ENCODE results near the gene CDYL2. TPM values are rescaled to one million over a fixed set of nuclear protein-coding genes. Genes with fewer than 3 reads are reported as not detected.

CDYL2 gene
- total and polyA plus RNA-seq, 4 donors, result 8.5 to 15.9 (median 11.7) TPM

GRCh38 chr16:80766798-80767197 lies 37.6 kb downstream of the CDYL2 start:
- no peak overlapping the region for H3K27ac ChIP-seq (ENCODE audit: low read depth, low read length)
- DNase-seq (ENCODE audit: low read depth in 4 of 6, low spot score in 6 of 6), result no peak
- peaks cover 14% of the 10 kb centered on the region for H3K9me3 ChIP-seq (ENCODE audit: control insufficient read depth, insufficient read depth, low read length)
- WGBS (ENCODE audit: insufficient coverage), result no CpG with 5 or more reads among the region's 1 CpG
- no peaks in the 10 kb centered on the region for H3K36me3 ChIP-seq (ENCODE audit: control insufficient read depth, insufficient read depth, low read length)
- H3K4me1 ChIP-seq (ENCODE audit: control insufficient read depth, insufficient read depth, low read length), result no peaks in the 10 kb centered on the region
- no peaks in the 10 kb centered on the region for H3K27me3 ChIP-seq (ENCODE audit: control insufficient read depth, insufficient read depth, low read length)
- no peak overlapping the region for H3K4me3 ChIP-seq (ENCODE audit: low read depth, low read length)

GRCh38 chr16:80759419-80760162 lies 44.8 kb downstream of the CDYL2 start:
- WGBS (ENCODE audit: insufficient coverage), result 89% methylated on average over 3 of the region's 6 CpGs

GRCh38 chr16:80754476-80754875 lies 49.9 kb downstream of the CDYL2 start:
- 100% methylated on average over 3 of the region's 5 CpGs for WGBS (ENCODE audit: insufficient coverage)
- H3K27me3 ChIP-seq (ENCODE audit: control insufficient read depth, insufficient read depth, low read length), result no peaks in the 10 kb centered on the region

More at GRCh38 chr16:80759419-80760162, 44.8 kb downstream of the CDYL2 start:
- Histone ChIP-seq H3K27me3 (ENCODE audit: control insufficient read depth, insufficient read depth, low read length) (no peaks in the 10 kb centered on the region), H3K27ac (ENCODE audit: low read depth, low read length) (no peak overlapping the region), H3K36me3 (ENCODE audit: control insufficient read depth, insufficient read depth, low read length) (no peaks in the 10 kb centered on the region), H3K4me1 (ENCODE audit: control insufficient read depth, insufficient read depth, low read length) (no peaks in the 10 kb centered on the region), H3K4me3 (ENCODE audit: low read depth, low read length) (no peak overlapping the region), H3K9me3 (ENCODE audit: control insufficient read depth, insufficient read depth, low read length) (no peaks in the 10 kb centered on the region)
- no peak for DNase-seq (ENCODE audit: low read depth in 4 of 6, low spot score in 6 of 6)

GRCh38 chr16:80752541-80752940 lies 51.9 kb downstream of the CDYL2 start:
- H3K27ac ChIP-seq (ENCODE audit: low read depth, low read length), result no peak overlapping the region

More at GRCh38 chr16:80754476-80754875, 49.9 kb downstream of the CDYL2 start:
- Histone ChIP-seq H3K4me3 (ENCODE audit: low read depth, low read length) (no peak overlapping the region), H3K4me1 (ENCODE audit: control insufficient read depth, insufficient read depth, low read length) (no peaks in the 10 kb centered on the region), H3K9me3 (ENCODE audit: control insufficient read depth, insufficient read depth, low read length) (no peaks in the 10 kb centered on the region), H3K36me3 (ENCODE audit: control insufficient read depth, insufficient read depth, low read length) (no peaks in the 10 kb centered on the region), H3K27ac (ENCODE audit: low read depth, low read length) (no peak overlapping the region)
- no peak for DNase-seq (ENCODE audit: low read depth in 4 of 6, low spot score in 6 of 6)

GRCh38 chr16:80751167-80751566 lies 53.2 kb downstream of the CDYL2 start:
- no peak overlapping the region for H3K27ac ChIP-seq (ENCODE audit: low read depth, low read length)
- no peak overlapping the region for H3K4me3 ChIP-seq (ENCODE audit: low read depth, low read length)
- 44% methylated on average over 3 of the region's 3 CpGs for WGBS (ENCODE audit: insufficient coverage)
- no peaks in the 10 kb centered on the region for H3K36me3 ChIP-seq (ENCODE audit: control insufficient read depth, insufficient read depth, low read length)
- H3K27me3 ChIP-seq (ENCODE audit: control insufficient read depth, insufficient read depth, low read length), result no peaks in the 10 kb centered on the region
- DNase-seq (ENCODE audit: low read depth in 4 of 6, low spot score in 6 of 6), result peak in 5 of 6 donors; percentile 19 to 75 (median 27)
- H3K9me3 ChIP-seq (ENCODE audit: control insufficient read depth, insufficient read depth, low read length), result no peaks in the 10 kb centered on the region
- peaks cover 4% of the 10 kb centered on the region for H3K4me1 ChIP-seq (ENCODE audit: control insufficient read depth, insufficient read depth, low read length)

More at GRCh38 chr16:80752541-80752940, 51.9 kb downstream of the CDYL2 start:
- no peaks in the 10 kb centered on the region for H3K27me3 ChIP-seq (ENCODE audit: control insufficient read depth, insufficient read depth, low read length)
- DNase-seq (ENCODE audit: low read depth in 4 of 6, low spot score in 6 of 6), result no peak
- no peaks in the 10 kb centered on the region for H3K4me1 ChIP-seq (ENCODE audit: control insufficient read depth, insufficient read depth, low read length)
- no peaks in the 10 kb centered on the region for H3K36me3 ChIP-seq (ENCODE audit: control insufficient read depth, insufficient read depth, low read length)
- WGBS (ENCODE audit: insufficient coverage), result no CpG with 5 or more reads among the region's 2 CpGs
- H3K4me3 ChIP-seq (ENCODE audit: low read depth, low read length), result no peak overlapping the region
- no peaks in the 10 kb centered on the region for H3K9me3 ChIP-seq (ENCODE audit: control insufficient read depth, insufficient read depth, low read length)

GRCh38 chr16:80746231-80746630 lies 58.2 kb downstream of the CDYL2 start:
- peak in 5 of 6 donors; percentile 9 to 71 (median 23) for DNase-seq (ENCODE audit: low read depth in 4 of 6, low spot score in 6 of 6)
- no peak overlapping the region for H3K4me3 ChIP-seq (ENCODE audit: low read depth, low read length)

GRCh38 chr16:80744856-80745255 lies 59.5 kb downstream of the CDYL2 start:
- 84% methylated on average over 4 of the region's 4 CpGs for WGBS (ENCODE audit: insufficient coverage)
- H3K27me3 ChIP-seq (ENCODE audit: control insufficient read depth, insufficient read depth, low read length), result no peaks in the 10 kb centered on the region
- no peak overlapping the region for H3K4me3 ChIP-seq (ENCODE audit: low read depth, low read length)

More at GRCh38 chr16:80746231-80746630, 58.2 kb downstream of the CDYL2 start:
- Histone ChIP-seq H3K27me3 (ENCODE audit: control insufficient read depth, insufficient read depth, low read length) (no peaks in the 10 kb centered on the region), H3K36me3 (ENCODE audit: control insufficient read depth, insufficient read depth, low read length) (peaks cover 3% of the 10 kb centered on the region), H3K4me1 (ENCODE audit: control insufficient read depth, insufficient read depth, low read length) (peaks cover 4% of the 10 kb centered on the region), H3K9me3 (ENCODE audit: control insufficient read depth, insufficient read depth, low read length) (no peaks in the 10 kb centered on the region), H3K27ac (ENCODE audit: low read depth, low read length) (no peak overlapping the region)
- 33% methylated on average over 1 of the region's 4 CpGs for WGBS (ENCODE audit: insufficient coverage)

GRCh38 chr16:80743772-80744171 lies 60.6 kb downstream of the CDYL2 start:
- Histone ChIP-seq H3K27ac (ENCODE audit: low read depth, low read length) (no peak overlapping the region), H3K36me3 (ENCODE audit: control insufficient read depth, insufficient read depth, low read length) (peaks cover 3% of the 10 kb centered on the region), H3K4me3 (ENCODE audit: low read depth, low read length) (no peak overlapping the region), H3K27me3 (ENCODE audit: control insufficient read depth, insufficient read depth, low read length) (no peaks in the 10 kb centered on the region), H3K9me3 (ENCODE audit: control insufficient read depth, insufficient read depth, low read length) (peaks cover 2% of the 10 kb centered on the region), H3K4me1 (ENCODE audit: control insufficient read depth, insufficient read depth, low read length) (peaks cover 4% of the 10 kb centered on the region)
- DNase-seq (ENCODE audit: low read depth in 4 of 6, low spot score in 6 of 6), result no peak
- no CpG with 5 or more reads among the region's 1 CpG for WGBS (ENCODE audit: insufficient coverage)

More at GRCh38 chr16:80744856-80745255, 59.5 kb downstream of the CDYL2 start:
- peaks cover 3% of the 10 kb centered on the region for H3K36me3 ChIP-seq (ENCODE audit: control insufficient read depth, insufficient read depth, low read length)
- peaks cover 4% of the 10 kb centered on the region for H3K4me1 ChIP-seq (ENCODE audit: control insufficient read depth, insufficient read depth, low read length)
- peaks cover 2% of the 10 kb centered on the region for H3K9me3 ChIP-seq (ENCODE audit: control insufficient read depth, insufficient read depth, low read length)
- DNase-seq (ENCODE audit: low read depth in 4 of 6, low spot score in 6 of 6), result no peak
- H3K27ac ChIP-seq (ENCODE audit: low read depth, low read length), result no peak overlapping the region

- Histone ChIP-seq H3K27me3 (ENCODE audit: control insufficient read depth, insufficient read depth, low read length) (no peaks in the 10 kb centered on the region), H3K36me3 (ENCODE audit: control insufficient read depth, insufficient read depth, low read length) (peaks cover 3% of the 10 kb centered on the region), H3K4me3 (ENCODE audit: low read depth, low read length) (no peak overlapping the region), H3K9me3 (ENCODE audit: control insufficient read depth, insufficient read depth, low read length) (peaks cover 2% of the 10 kb centered on the region), H3K27ac (ENCODE audit: low read depth, low read length) (no peak overlapping the region), H3K4me1 (ENCODE audit: control insufficient read depth, insufficient read depth, low read length) (peaks cover 4% of the 10 kb centered on the region)
- no CpG with 5 or more reads among the region's 3 CpGs for WGBS (ENCODE audit: insufficient coverage)
- no peak for DNase-seq (ENCODE audit: low read depth in 4 of 6, low spot score in 6 of 6)
Measured at GRCh38 chr16:80743273-80743672, 61.1 kb downstream of the CDYL2 start.

- Histone ChIP-seq H3K27ac (ENCODE audit: low read depth, low read length) (no peak overlapping the region), H3K36me3 (ENCODE audit: control insufficient read depth, insufficient read depth, low read length) (peaks cover 3% of the 10 kb centered on the region)
- WGBS (ENCODE audit: insufficient coverage), result 88% methylated on average over 2 of the region's 2 CpGs
Measured at GRCh38 chr16:80742331-80742730, 62.1 kb downstream of the CDYL2 start.

More at GRCh38 chr16:80742331-80742730, 62.1 kb downstream of the CDYL2 start:
- peaks cover 4% of the 10 kb centered on the region for H3K4me1 ChIP-seq (ENCODE audit: control insufficient read depth, insufficient read depth, low read length)
- no peak for DNase-seq (ENCODE audit: low read depth in 4 of 6, low spot score in 6 of 6)
- peaks cover 2% of the 10 kb centered on the region for H3K9me3 ChIP-seq (ENCODE audit: control insufficient read depth, insufficient read depth, low read length)
- H3K4me3 ChIP-seq (ENCODE audit: low read depth, low read length), result no peak overlapping the region
- H3K27me3 ChIP-seq (ENCODE audit: control insufficient read depth, insufficient read depth, low read length), result no peaks in the 10 kb centered on the region

Measured in spinal cord (tissue), 10 donors.